Peyer's patch (tissue), 4 donors: ENCODE results near the gene PIP5KL1. TPM values are rescaled to one million over a fixed set of nuclear protein-coding genes. Genes with fewer than 3 reads are reported as not detected.

ENCODE experiments used
- DNase-seq, 3 donors: peaks; one replicate each; pipeline ENCODE4 v3.0.0-alpha.2; 2017 to 2019
- H3K27ac ChIP-seq, 4 donors: fragments of 200-600 bp; sonication (generic); one replicate each; pipeline ENCODE4 v1.5.1; 2016 to 2019
- H3K27me3 ChIP-seq, 2 donors: fragments of 200-600 bp; sonication (generic); one replicate each; pipeline ENCODE4 v1.5.1; 2019
- H3K36me3 ChIP-seq, 3 donors: fragments of 200-600 bp; sonication (generic); one replicate each; pipeline ENCODE4 v1.5.1; 2016 to 2019
- H3K4me1 ChIP-seq, 4 donors: fragments of 200-600 bp; sonication (generic); one replicate each; pipeline ENCODE4 v1.5.1; 2016 to 2019
- H3K4me3 ChIP-seq, 4 donors: fragments of 200-600 bp; sonication (generic); 1 replicate in 3 of 4; 2 replicates in 1 of 4; pipeline ENCODE4 v1.5.1; 2016 to 2019; ENCODE audit warnings: mild to moderate bottlenecking in 1 of 4
- H3K9me3 ChIP-seq, 4 donors: fragments of 200-600 bp; sonication (generic); one replicate each; pipeline ENCODE4 v1.5.1; 2016 to 2019; ENCODE audit warnings: mild to moderate bottlenecking in 1 of 4
- POLR2A ChIP-seq, 2 donors: fragments of 450-650 bp; IDR thresholded peaks; one replicate each; pipeline ENCODE4 v1.5.1; 2017; ENCODE audit warnings: antibody characterized with exemption in 2 of 2, mild to moderate bottlenecking in 2 of 2, moderate library complexity in 2 of 2
- total RNA-seq, 4 donors: library from RNA; depleted of rRNA; stranded (reverse); fragments of >200 nt; gene quantifications; one replicate each; pipeline ENCODE4 v1.1.0, GENCODE V29; 2016
- TF ChIP-seq, protein P1 (sequence below), 6 experiments: fragments of 450-650 bp in 4 of 6; fragments of 200-600 bp in 2 of 6; sonication (generic) in 1 of 6; IDR thresholded peaks; one replicate each; pipeline ENCODE4 v1.5.1; 2017 to 2019; ENCODE audit warnings: antibody characterized with exemption in 6 of 6, mild to moderate bottlenecking in 3 of 6, moderate library complexity in 1 of 6

The PIP5KL1 gene
- total RNA-seq, 4 donors from 2014 or later = 2.5 TPM; not detected in 3

DNA sequence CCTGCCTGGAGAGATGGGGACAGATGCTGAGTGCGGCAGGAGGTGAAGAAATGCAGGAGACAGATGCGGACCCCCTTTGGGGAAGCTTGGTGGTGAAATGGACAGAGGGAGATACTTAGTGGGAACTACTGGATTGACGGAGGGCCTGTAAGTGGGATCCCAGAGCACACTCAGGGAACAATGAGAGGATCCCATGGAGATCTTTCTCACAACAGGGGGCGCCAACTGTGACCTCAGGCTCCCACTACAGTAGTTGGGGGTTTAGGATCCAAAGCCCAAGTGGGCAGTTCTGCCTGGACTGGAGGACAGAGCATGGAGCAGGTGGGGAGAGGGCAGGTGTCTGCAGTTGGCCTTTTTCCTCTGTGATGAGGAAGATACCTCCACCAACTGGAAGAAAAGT, 3.7 kb upstream of the PIP5KL1 start:
- Histone ChIP-seq H3K4me1 (peaks cover 3 to 46% (median 18%) of the 10 kb centered on the region in 4 donors), H3K4me3 (no peak overlapping the region), H3K36me3 (peaks cover 0 to 6% (median 0%) of the 10 kb centered on the region in 3 donors), H3K27ac (no peak overlapping the region), H3K27me3 (peaks cover 0 to 6% of the 10 kb centered on the region in 2 donors), H3K9me3 (no peaks in the 10 kb centered on the region)
- DNase-seq = no peak
- no peak for TF ChIP-seq POLR2A (IDR thresholded peaks at IDR 0.05)
- TF ChIP-seq, protein P1, sequence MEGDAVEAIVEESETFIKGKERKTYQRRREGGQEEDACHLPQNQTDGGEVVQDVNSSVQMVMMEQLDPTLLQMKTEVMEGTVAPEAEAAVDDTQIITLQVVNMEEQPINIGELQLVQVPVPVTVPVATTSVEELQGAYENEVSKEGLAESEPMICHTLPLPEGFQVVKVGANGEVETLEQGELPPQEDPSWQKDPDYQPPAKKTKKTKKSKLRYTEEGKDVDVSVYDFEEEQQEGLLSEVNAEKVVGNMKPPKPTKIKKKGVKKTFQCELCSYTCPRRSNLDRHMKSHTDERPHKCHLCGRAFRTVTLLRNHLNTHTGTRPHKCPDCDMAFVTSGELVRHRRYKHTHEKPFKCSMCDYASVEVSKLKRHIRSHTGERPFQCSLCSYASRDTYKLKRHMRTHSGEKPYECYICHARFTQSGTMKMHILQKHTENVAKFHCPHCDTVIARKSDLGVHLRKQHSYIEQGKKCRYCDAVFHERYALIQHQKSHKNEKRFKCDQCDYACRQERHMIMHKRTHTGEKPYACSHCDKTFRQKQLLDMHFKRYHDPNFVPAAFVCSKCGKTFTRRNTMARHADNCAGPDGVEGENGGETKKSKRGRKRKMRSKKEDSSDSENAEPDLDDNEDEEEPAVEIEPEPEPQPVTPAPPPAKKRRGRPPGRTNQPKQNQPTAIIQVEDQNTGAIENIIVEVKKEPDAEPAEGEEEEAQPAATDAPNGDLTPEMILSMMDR (IDR thresholded peaks at IDR 0.05) = no peak

DNA sequence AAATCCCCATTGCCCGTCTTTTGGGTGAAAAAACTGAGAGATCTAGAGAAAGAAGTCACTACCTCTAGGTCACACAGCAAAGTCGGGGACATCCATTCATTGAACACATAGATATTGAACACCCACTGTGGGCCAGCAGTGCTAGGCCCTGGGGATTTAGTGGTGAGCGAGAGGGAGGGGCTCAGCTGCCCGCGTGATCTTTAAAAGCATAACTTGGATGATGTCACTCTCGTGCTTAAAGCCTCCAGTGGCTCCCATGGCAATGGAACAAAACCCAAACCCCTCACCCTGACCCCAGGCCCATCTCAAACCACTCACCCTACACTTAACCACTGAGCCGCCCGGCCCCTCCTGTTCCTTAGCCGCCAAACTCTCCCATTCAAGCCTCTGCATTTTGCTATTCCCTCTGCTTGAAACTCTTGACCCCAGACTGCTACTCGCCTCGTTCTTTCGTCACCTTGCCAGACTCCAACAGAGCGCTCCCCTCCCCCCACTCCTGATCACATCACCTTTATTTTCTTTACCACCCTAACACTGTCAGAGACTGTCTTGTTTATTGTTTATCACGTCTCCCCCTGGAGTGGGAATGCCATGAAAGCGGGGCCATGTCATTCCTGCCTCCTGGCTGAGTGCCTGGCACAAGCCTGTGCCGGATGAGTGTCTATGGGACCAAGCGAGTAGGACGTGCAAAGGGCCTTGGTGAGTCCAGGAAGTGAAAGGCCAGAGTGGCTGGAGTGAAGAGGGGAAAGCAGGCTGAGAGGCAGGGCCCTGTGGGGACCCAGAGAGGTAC, 710 bp upstream of the PIP5KL1 start:
- TF ChIP-seq POLR2A (IDR thresholded peaks at IDR 0.05) = no peak
- TF ChIP-seq, protein P1 (IDR thresholded peaks at IDR 0.05) = no peak
- peaks cover 0 to 21% of the 10 kb centered on the region in 2 donors for H3K27me3 ChIP-seq
- peak overlapping the region in 1 of 4 donors; percentile 11 for H3K27ac ChIP-seq
- no peak for DNase-seq
- H3K9me3 ChIP-seq = no peaks in the 10 kb centered on the region
- H3K4me3 ChIP-seq = peak overlapping the region in 3 of 4 donors; percentile 53 to 69 (median 62)
- peaks cover 0 to 6% (median 0%) of the 10 kb centered on the region in 3 donors for H3K36me3 ChIP-seq
- peaks cover 0 to 45% (median 21%) of the 10 kb centered on the region in 4 donors for H3K4me1 ChIP-seq

- Histone ChIP-seq H3K36me3 (no peaks in the 10 kb centered on the region), H3K4me3 (no peak overlapping the region), H3K4me1 (peaks cover 0 to 33% (median 20%) of the 10 kb centered on the region in 4 donors), H3K9me3 (no peaks in the 10 kb centered on the region), H3K27ac (no peak overlapping the region), H3K27me3 (peaks cover 0 to 21% of the 10 kb centered on the region in 2 donors)
- no peak for DNase-seq
- TF ChIP-seq, protein P1 (IDR thresholded peaks at IDR 0.05) = no peak
These were observed 975 bp downstream of the PIP5KL1 start for GRCh38 chr9:127929625-127929979.

- Histone ChIP-seq H3K27ac (no peak overlapping the region), H3K27me3 (peaks cover 0 to 21% of the 10 kb centered on the region in 2 donors)
- no peak for DNase-seq
These were observed 1.6 kb downstream of the PIP5KL1 start for GRCh38 chr9:127928676-127929624.

More at GRCh38 chr9:127928676-127929624, 1.6 kb downstream of the PIP5KL1 start:
- Histone ChIP-seq H3K9me3 (no peaks in the 10 kb centered on the region), H3K4me3 (no peak overlapping the region), H3K4me1 (peaks cover 0 to 33% (median 20%) of the 10 kb centered on the region in 4 donors), H3K36me3 (no peaks in the 10 kb centered on the region)
- no peak for TF ChIP-seq POLR2A (IDR thresholded peaks at IDR 0.05)
- TF ChIP-seq, protein P1 (IDR thresholded peaks at IDR 0.05) = no peak
